ENCODE data around the gene FBXL2.
"Not testable (repeated sequence)": the region's sequence is repeated elsewhere in the genome, so short reads cannot be mapped to it uniquely, and the experiment has no call there.

The FBXL2 gene

GRCh38 chr3:33317963-33318709 lies 40.9 kb downstream of the FBXL2 start:
- FAIRE-seq: no peak

- FAIRE-seq: peak; percentile 49
Observed at GRCh38 chr3:33318710-33319380, 41.6 kb downstream of the FBXL2 start.

- FAIRE-seq: no peak
Observed at GRCh38 chr3:33322412-33322811, 45.2 kb downstream of the FBXL2 start.

GRCh38 chr3:33331414-33331813 lies 54.2 kb downstream of the FBXL2 start:
- no peak for FAIRE-seq

GRCh38 chr3:33334364-33334763 lies 57.1 kb downstream of the FBXL2 start:
- FAIRE-seq: no peak

GRCh38 chr3:33338936-33339465 lies 61.8 kb downstream of the FBXL2 start:
- not testable (repeated sequence) for FAIRE-seq

- FAIRE-seq: no peak
Observed at GRCh38 chr3:33339758-33340157, 62.5 kb downstream of the FBXL2 start.

GRCh38 chr3:33355611-33356010 lies 78.4 kb downstream of the FBXL2 start:
- FAIRE-seq: no peak

GRCh38 chr3:33358172-33358781 lies 81.0 kb downstream of the FBXL2 start:
- FAIRE-seq: no peak

- FAIRE-seq: no peak
Observed at GRCh38 chr3:33360136-33360825, 83.0 kb downstream of the FBXL2 start.

- FAIRE-seq: no peak
Observed at GRCh38 chr3:33363113-33363800, 86.0 kb downstream of the FBXL2 start.

- FAIRE-seq: no peak
Observed at GRCh38 chr3:33364060-33364459, 86.8 kb downstream of the FBXL2 start.

- FAIRE-seq: no peak
Observed at GRCh38 chr3:33364531-33365128, 87.4 kb downstream of the FBXL2 start.

- FAIRE-seq: peak; percentile 25
Observed at GRCh38 chr3:33372218-33373081, 95.2 kb downstream of the FBXL2 start.

- no peak for FAIRE-seq
Observed at GRCh38 chr3:33373082-33373437, 95.8 kb downstream of the FBXL2 start.

- no peak for FAIRE-seq
Observed at GRCh38 chr3:33377489-33377888, 100.2 kb downstream of the FBXL2 start.

- FAIRE-seq: no peak
Observed at GRCh38 chr3:33377931-33378330, 100.7 kb downstream of the FBXL2 start.

- no peak for FAIRE-seq
Observed at GRCh38 chr3:33380653-33381052, 103.4 kb downstream of the FBXL2 start.

- no peak for FAIRE-seq
Observed at GRCh38 chr3:33383951-33384350, 106.7 kb downstream of the FBXL2 start.

GRCh38 chr3:33385423-33385822 lies 108.2 kb downstream of the FBXL2 start:
- no peak for FAIRE-seq

- no peak for FAIRE-seq
Observed at GRCh38 chr3:33386631-33387030, 109.4 kb downstream of the FBXL2 start.
